Astrocyte of the spinal cord (primary cell): ENCODE data around the gene NOTCH2.

Source experiments
- DNase-seq: peaks from one replicate; pipeline ENCODE4 v3.0.0; 2011; ENCODE audit warnings: low read depth, low spot score
- H3K4me3 ChIP-seq: 2 replicates; pipeline ENCODE4 v1.5.1; 2011; ENCODE audit warnings: low read depth, mild to moderate bottlenecking, low read length, moderate library complexity
- CTCF ChIP-seq: IDR thresholded peaks from 2 replicates; pipeline ENCODE4 v1.5.1; 2012; ENCODE audit warnings: low read depth, mild to moderate bottlenecking, low read length, inconsistent platforms
- in situ Hi-C: cut with HindIII; loops from 2 replicates; pipeline ENCODE4 v1.10.0; 2017; ENCODE audit warnings: low sequenced_read_pairs

The NOTCH2 gene

DNA sequence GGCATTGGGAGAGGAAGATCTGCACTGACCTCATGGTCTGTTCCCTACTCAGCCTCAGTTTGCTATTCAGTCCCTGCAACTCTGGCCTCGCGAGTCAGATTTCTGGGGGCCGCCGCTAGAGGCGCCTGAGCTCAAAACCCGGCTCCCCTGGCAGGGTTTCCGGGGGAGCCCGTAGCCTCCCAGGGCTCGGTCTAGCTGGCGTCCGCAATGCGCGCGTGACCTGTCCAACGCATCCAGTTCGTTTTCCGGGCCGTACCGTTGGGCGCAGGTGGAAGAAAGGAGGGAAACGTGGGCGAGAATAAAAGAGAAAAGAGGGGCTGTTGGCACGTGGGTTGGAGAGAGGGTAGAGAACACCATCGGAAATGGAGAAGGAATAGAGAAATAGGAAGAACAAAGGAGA is 173.2 kb downstream of the NOTCH2 start, which contains the start of gene ADAM30:
ADAM30 (minus strand) TSS at position 213 of the 400 bp plus-strand sequence; CDS start at position 34, 179 bp downstream.
- H3K4me3 ChIP-seq: no peak within 1 kb of the TSS
- DNase-seq: no peak
- TF ChIP-seq CTCF: peak; percentile 34
- in situ Hi-C loops: no loop called here

- TF ChIP-seq CTCF: no peak
- DNase-seq: no peak
- in situ Hi-C loops: no loop called here
- H3K4me3 ChIP-seq: no peak overlapping the region
Measured at GRCh38 chr1:119895102-119895501, 174.4 kb downstream of the NOTCH2 start.

DNA sequence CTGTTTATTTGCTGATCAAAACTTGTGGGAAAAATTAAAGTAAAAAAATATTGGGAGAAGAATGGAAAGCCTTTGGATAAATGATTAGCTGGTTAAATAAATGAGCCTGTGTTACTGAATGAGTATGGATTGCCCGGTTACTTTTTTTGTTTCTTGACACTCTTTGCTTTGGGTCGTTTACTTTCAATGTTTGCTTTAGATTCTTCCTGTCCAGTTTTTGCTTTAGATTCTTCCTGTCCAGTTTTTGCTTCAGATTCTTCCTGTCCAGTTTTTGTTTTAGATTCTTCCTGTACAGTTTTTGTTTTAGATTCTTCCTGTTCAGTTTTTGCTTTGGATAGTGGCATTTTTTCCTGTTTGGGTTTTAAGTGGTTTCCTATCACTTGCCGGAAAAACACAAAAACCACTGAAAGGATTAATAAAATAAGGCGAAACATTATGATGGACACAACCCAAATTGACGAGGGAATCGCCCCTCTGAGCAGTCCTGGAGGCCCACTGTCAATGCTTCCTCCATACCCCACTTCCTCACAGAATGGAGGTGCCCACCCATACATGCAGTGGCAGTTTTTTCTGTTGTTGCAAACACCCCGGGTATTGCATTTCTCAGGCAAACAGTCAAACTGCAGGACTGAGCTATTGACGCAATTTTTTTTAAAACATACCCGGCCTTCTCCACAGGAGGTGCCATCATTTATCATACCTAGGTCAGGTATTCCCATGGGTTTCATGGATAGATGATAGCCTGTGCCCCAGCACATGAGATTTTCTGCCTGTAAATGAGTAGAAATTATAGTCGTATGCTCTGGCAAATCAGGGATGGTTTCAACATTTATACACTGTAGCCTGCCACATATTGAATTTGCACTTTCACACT is 175.4 kb downstream of the NOTCH2 start:
- in situ Hi-C loops: no loop called here
- no peak for TF ChIP-seq CTCF
- DNase-seq: no peak
- no peak overlapping the region for H3K4me3 ChIP-seq

DNA sequence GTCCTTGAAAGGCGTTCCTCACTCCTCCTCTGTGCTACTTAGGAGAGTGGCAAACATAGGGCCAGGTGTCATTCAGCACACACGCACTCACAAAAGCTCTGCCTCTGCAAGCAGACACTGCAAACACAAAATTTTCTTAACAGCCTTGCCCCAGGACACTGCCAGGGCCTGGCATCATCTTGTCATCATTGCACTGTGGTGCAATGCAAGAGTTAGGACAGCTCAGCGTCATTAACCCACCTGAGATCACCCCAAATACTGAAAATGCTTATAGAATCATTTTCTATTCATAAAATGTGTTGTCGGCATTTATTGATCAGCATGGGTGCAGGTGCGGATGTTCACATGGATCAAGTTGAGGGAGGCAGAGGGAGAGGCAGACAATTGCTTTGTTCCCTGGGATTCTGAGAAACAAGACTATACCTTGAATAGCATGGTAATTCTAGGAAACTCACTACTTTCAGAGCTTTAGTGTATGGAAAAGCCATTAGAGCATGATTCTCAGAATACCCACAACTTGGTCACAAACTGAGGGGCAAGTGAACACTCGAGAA is 176.1 kb downstream of the NOTCH2 start:
- no peak for DNase-seq
- TF ChIP-seq CTCF: no peak
- in situ Hi-C loops: no loop called here

DNA sequence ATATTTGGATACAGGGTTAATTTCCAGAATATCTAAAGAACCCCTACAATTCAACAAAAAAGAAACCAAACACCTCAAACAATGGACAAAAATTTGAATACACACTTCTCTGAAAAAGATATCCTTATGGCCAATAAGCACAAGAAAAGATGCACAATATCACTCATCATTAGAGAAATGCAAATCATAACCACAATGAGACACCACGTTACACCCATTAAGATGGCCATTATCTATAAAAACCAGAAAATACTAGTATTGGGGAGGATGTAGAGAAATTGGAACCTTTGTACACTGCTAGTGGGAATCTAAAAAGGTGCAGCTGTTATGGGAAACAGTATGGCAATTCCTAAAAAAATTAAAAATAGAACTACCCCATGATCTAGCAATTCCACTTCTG is 178.1 kb downstream of the NOTCH2 start:
- no peak for TF ChIP-seq CTCF
- no peak overlapping the region for H3K4me3 ChIP-seq
- DNase-seq: no peak
- in situ Hi-C loops: no loop called here

More for the DNA sequence above, 176.1 kb downstream of the NOTCH2 start:
- no peak overlapping the region for H3K4me3 ChIP-seq

- no peak overlapping the region for H3K4me3 ChIP-seq
- no peak for TF ChIP-seq CTCF
- in situ Hi-C loops: no loop called here
- no peak for DNase-seq
Measured at GRCh38 chr1:119888476-119888875, 181.0 kb downstream of the NOTCH2 start.
